Adrenal gland (tissue), 5 donors: Measurements from ENCODE around the gene CORO7.

ENCODE experiments used
- POLR2A ChIP-seq, 2 donors: fragments of 450-650 bp; IDR thresholded peaks; one replicate each; pipeline ENCODE4 v1.6.1; 2017; ENCODE audit warnings: antibody characterized with exemption in 2 of 2, mild to moderate bottlenecking in 2 of 2, moderate library complexity in 1 of 2
- TF ChIP-seq, protein P1 (sequence below), 6 experiments: fragments of 450-650 bp in 4 of 6; fragments of 200-600 bp in 2 of 6; sonication (generic) in 1 of 6; IDR thresholded peaks; 1 replicate in 5 of 6; 2 replicates in 1 of 6; pipeline versions ENCODE4 v1.5.1 to v1.8.0; 2016 to 2021; ENCODE audit warnings: antibody characterized with exemption in 6 of 6, mild to moderate bottlenecking in 2 of 6, moderate library complexity in 1 of 6
- donor health status: DM: no; HTN: no; CAD: no.

DNA sequence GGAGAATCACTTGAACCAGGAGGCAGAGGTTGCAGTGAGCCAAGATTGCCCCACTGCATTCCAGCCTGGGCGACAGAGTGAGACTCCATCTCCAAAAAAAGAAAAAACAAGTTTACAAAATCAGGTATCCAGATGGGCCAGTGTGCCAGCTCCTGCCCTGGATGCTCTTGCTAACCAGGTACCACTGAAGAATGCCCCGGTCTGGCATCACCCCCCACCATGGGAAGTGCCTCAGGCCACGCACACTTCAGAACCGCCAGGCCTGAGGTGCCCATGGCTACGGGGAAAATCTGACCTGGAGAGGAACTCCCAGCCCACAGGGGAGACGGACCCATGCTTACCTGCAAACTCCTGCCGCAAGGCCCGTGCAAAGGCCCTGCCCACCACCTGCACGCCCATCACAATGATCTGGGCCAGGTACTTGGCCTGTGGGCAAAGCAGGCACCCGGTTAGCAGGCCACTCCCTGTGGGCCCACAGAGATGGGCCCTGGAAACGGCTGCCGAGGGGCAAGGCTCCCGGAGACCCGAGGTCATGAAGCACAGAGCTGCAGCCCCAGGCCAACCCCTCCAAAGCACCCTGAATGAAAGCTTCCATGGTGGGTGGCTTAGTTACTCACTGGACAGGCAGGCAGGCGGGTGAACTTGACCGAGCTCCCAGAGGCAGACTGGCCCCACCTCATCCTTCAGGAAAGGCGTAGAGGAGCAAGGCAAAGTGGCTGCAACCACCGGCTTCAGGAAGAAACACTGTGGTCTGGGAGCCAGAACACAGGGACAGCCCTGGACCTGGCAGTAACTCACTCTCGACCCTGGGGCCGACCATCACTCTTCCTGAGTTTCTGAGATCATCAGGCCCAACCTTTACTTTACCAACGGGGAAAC is 73.3 kb downstream of the CORO7 start:
- TF ChIP-seq, protein P1, sequence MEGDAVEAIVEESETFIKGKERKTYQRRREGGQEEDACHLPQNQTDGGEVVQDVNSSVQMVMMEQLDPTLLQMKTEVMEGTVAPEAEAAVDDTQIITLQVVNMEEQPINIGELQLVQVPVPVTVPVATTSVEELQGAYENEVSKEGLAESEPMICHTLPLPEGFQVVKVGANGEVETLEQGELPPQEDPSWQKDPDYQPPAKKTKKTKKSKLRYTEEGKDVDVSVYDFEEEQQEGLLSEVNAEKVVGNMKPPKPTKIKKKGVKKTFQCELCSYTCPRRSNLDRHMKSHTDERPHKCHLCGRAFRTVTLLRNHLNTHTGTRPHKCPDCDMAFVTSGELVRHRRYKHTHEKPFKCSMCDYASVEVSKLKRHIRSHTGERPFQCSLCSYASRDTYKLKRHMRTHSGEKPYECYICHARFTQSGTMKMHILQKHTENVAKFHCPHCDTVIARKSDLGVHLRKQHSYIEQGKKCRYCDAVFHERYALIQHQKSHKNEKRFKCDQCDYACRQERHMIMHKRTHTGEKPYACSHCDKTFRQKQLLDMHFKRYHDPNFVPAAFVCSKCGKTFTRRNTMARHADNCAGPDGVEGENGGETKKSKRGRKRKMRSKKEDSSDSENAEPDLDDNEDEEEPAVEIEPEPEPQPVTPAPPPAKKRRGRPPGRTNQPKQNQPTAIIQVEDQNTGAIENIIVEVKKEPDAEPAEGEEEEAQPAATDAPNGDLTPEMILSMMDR (IDR thresholded peaks at IDR 0.05): no peak
- TF ChIP-seq POLR2A (IDR thresholded peaks at IDR 0.05): no peak
